NCI-H345 treated with DMSO at 0.1 percent for 48 hours (cell line): ENCODE results near the gene KLRB1.
"Not testable (repeated sequence)": the region's sequence is repeated elsewhere in the genome, so short reads cannot be mapped to it uniquely, and the experiment has no call there.

Experiments used
- DNase-seq: peaks from one replicate; lab custom pipeline; 2025; ENCODE audit not compliant: unreplicated experiment; lab: John Stamatoyannopoulos, UW

The KLRB1 gene

DNA sequence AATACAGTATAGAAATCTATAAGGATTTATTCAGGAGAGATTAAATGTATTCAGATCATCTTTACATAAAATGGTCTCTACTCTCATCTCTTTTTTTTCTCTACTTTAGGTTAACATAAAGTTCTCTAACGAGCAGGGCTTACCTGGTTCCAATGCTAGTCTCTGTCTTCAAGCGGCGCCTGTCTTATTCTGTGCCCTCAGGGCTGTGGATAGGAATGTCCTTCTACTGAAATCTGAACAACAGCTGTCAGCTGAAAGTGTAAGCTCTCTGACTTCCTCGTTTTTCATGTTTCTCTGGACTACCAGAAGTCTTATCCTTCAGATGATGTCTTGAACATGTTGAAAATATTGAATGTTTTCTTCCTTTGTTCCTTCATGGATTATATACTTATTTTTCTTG is 62.2 kb downstream of the KLRB1 start:
- DNase-seq, result not testable (repeated sequence)
